ENCODE results near the gene OSBPL3. TPM values are rescaled to one million over a fixed set of nuclear protein-coding genes. Genes with fewer than 3 reads are reported as not detected.
A peak's percentile ranks its signal among the peaks of the same experiment; 100 is the strongest.

Gene OSBPL3
- total RNA-seq, 2 experiments from 2014 or later = 41.2 to 45.1 TPM

GRCh38 chr7:24830440-24831050 lies 149.4 kb downstream of the OSBPL3 start:
- ChIA-PET CTCF (interaction anchor here (1.2 to 2.0 kb wide), 3 partner anchors 10 to 151 kb away, joined by 5 to 14 read pairs (median 7); no protein-coding TSS in a partner anchor), POLR2A (no interaction called here)
- H3K4me1 Mint-ChIP-seq (ENCODE audit: low read depth) = peaks cover 59% of the 10 kb centered on the region
- intact Hi-C loops (cut with micrococcal nuclease) = no loop called here
- H3K27me3 Mint-ChIP-seq = no peaks in the 10 kb centered on the region
- H3K4me3 Mint-ChIP-seq = no peak overlapping the region
- peaks cover 62% of the 10 kb centered on the region for H3K36me3 Mint-ChIP-seq
- no peak overlapping the region for H3K27ac Mint-ChIP-seq
- no peaks in the 10 kb centered on the region for H3K9me3 Mint-ChIP-seq
- no peak for DNase-seq

- DNase-seq = peak; percentile 20
- CTCF ChIA-PET = interaction anchor here (0.8 to 2.0 kb wide), 3 partner anchors 9 to 264 kb away, joined by 4 to 14 read pairs (median 4); no protein-coding TSS in a partner anchor
- POLR2A ChIA-PET = no interaction called here
Measured at GRCh38 chr7:24829787-24830186, 150.2 kb downstream of the OSBPL3 start.

GRCh38 chr7:24828891-24829661 lies 150.9 kb downstream of the OSBPL3 start:
- no peak overlapping the region for H3K27ac Mint-ChIP-seq
- POLR2A ChIA-PET = interaction anchor here (0.9 kb wide), 1 partner anchor 150 kb away, joined by 3 read pairs; the partner anchor contains the start of gene OSBPL3
- CTCF ChIA-PET = interaction anchor here (0.8 to 1.2 kb wide), 2 partner anchors 8 to 264 kb away, joined by 4 read pairs; no protein-coding TSS in a partner anchor
- intact Hi-C loops (cut with micrococcal nuclease) = loop anchor here (1.0 to 10.0 kb wide), 2 partner anchors 37 to 254 kb away; partner anchors contain the start of gene PALS2
- no peak overlapping the region for H3K4me3 Mint-ChIP-seq
- peaks cover 71% of the 10 kb centered on the region for H3K36me3 Mint-ChIP-seq
- DNase-seq = no peak
- no peaks in the 10 kb centered on the region for H3K9me3 Mint-ChIP-seq
- peaks cover 66% of the 10 kb centered on the region for H3K4me1 Mint-ChIP-seq (ENCODE audit: low read depth)
- no peaks in the 10 kb centered on the region for H3K27me3 Mint-ChIP-seq

More at GRCh38 chr7:24829787-24830186, 150.2 kb downstream of the OSBPL3 start:
- Mint-ChIP-seq H3K27me3 (no peaks in the 10 kb centered on the region), H3K27ac (no peak overlapping the region), H3K36me3 (peaks cover 67% of the 10 kb centered on the region), H3K4me3 (no peak overlapping the region), H3K9me3 (no peaks in the 10 kb centered on the region), H3K4me1 (ENCODE audit: low read depth) (peaks cover 63% of the 10 kb centered on the region)
- intact Hi-C loops (cut with micrococcal nuclease) = loop anchor here (1.0 to 10.0 kb wide), 2 partner anchors 37 to 255 kb away; partner anchors contain the start of gene PALS2

- CTCF ChIA-PET = interaction anchor here (0.6 to 3.1 kb wide), 6 partner anchors 13 to 298 kb away, joined by 3 to 15 read pairs (median 6); no protein-coding TSS in a partner anchor
Measured at GRCh38 chr7:24827589-24827988, 152.4 kb downstream of the OSBPL3 start.

GRCh38 chr7:24827027-24827426 lies 153.0 kb downstream of the OSBPL3 start:
- H3K4me1 Mint-ChIP-seq (ENCODE audit: low read depth) = peaks cover 64% of the 10 kb centered on the region

More at GRCh38 chr7:24827589-24827988, 152.4 kb downstream of the OSBPL3 start:
- POLR2A ChIA-PET = interaction anchor here (1.0 to 2.3 kb wide), 4 partner anchors 8 to 154 kb away, joined by 3 to 7 read pairs (median 5); partner anchors contain the start of gene OSBPL3
- H3K36me3 Mint-ChIP-seq = peaks cover 66% of the 10 kb centered on the region
- DNase-seq = no peak
- no peaks in the 10 kb centered on the region for H3K27me3 Mint-ChIP-seq
- no peak overlapping the region for H3K27ac Mint-ChIP-seq
- peaks cover 62% of the 10 kb centered on the region for H3K4me1 Mint-ChIP-seq (ENCODE audit: low read depth)
- intact Hi-C loops (cut with micrococcal nuclease) = loop anchor here (10.0 kb wide), 1 partner anchor 253 kb away; the partner anchor contains the start of gene PALS2
- H3K9me3 Mint-ChIP-seq = no peaks in the 10 kb centered on the region
- no peak overlapping the region for H3K4me3 Mint-ChIP-seq

GRCh38 chr7:24826662-24827020 lies 153.3 kb downstream of the OSBPL3 start:
- peaks cover 67% of the 10 kb centered on the region for H3K4me1 Mint-ChIP-seq (ENCODE audit: low read depth)
- ChIA-PET CTCF (interaction anchor here (0.6 to 3.1 kb wide), 9 partner anchors 12 to 272 kb away, joined by 3 to 15 read pairs (median 4); no protein-coding TSS in a partner anchor), POLR2A (interaction anchor here (0.9 to 2.3 kb wide), 5 partner anchors 9 to 155 kb away, joined by 3 to 7 read pairs (median 3); partner anchors contain the start of gene OSBPL3)
- H3K4me3 Mint-ChIP-seq = no peak overlapping the region
- DNase-seq = peak; percentile 31
- peaks cover 64% of the 10 kb centered on the region for H3K36me3 Mint-ChIP-seq
- H3K27ac Mint-ChIP-seq = peak overlapping the region; percentile 43
- no peaks in the 10 kb centered on the region for H3K9me3 Mint-ChIP-seq
- intact Hi-C loops (cut with micrococcal nuclease) = loop anchor here (1.0 to 10.0 kb wide), 3 partner anchors 81 to 252 kb away; partner anchors contain the start of gene PALS2
- H3K27me3 Mint-ChIP-seq = no peaks in the 10 kb centered on the region

More at GRCh38 chr7:24827027-24827426, 153.0 kb downstream of the OSBPL3 start:
- POLR2A ChIA-PET = interaction anchor here (0.9 to 2.3 kb wide), 5 partner anchors 9 to 154 kb away, joined by 3 to 7 read pairs (median 3); partner anchors contain the start of gene OSBPL3
- H3K4me3 Mint-ChIP-seq = no peak overlapping the region
- CTCF ChIA-PET = interaction anchor here (0.6 to 3.1 kb wide), 10 partner anchors 12 to 299 kb away, joined by 3 to 15 read pairs (median 4); no protein-coding TSS in a partner anchor
- peak; percentile 29 for DNase-seq
- intact Hi-C loops (cut with micrococcal nuclease) = loop anchor here (10.0 kb wide), 1 partner anchor 252 kb away; the partner anchor contains the start of gene PALS2
- no peaks in the 10 kb centered on the region for H3K27me3 Mint-ChIP-seq
- H3K9me3 Mint-ChIP-seq = no peaks in the 10 kb centered on the region
- peaks cover 64% of the 10 kb centered on the region for H3K36me3 Mint-ChIP-seq
- H3K27ac Mint-ChIP-seq = peak overlapping the region; percentile 43

GRCh38 chr7:24825931-24826661 lies 153.9 kb downstream of the OSBPL3 start:
- intact Hi-C loops (cut with micrococcal nuclease) = loop anchor here (1.0 to 10.0 kb wide), 3 partner anchors 81 to 251 kb away; partner anchors contain the start of gene PALS2
- H3K27me3 Mint-ChIP-seq = no peaks in the 10 kb centered on the region
- DNase-seq = no peak
- H3K9me3 Mint-ChIP-seq = no peaks in the 10 kb centered on the region
- peaks cover 59% of the 10 kb centered on the region for H3K36me3 Mint-ChIP-seq
- H3K4me1 Mint-ChIP-seq (ENCODE audit: low read depth) = peaks cover 67% of the 10 kb centered on the region
- ChIA-PET CTCF (interaction anchor here (1.2 to 3.1 kb wide), 7 partner anchors 12 to 273 kb away, joined by 3 to 15 read pairs (median 9); no protein-coding TSS in a partner anchor), POLR2A (interaction anchor here (0.9 to 2.3 kb wide), 3 partner anchors 122 to 155 kb away, joined by 3 to 7 read pairs (median 7); partner anchors contain the start of gene OSBPL3)
- H3K4me3 Mint-ChIP-seq = peak overlapping the region; percentile 28
- H3K27ac Mint-ChIP-seq = peak overlapping the region; percentile 43

GRCh38 chr7:24825381-24825794 lies 154.6 kb downstream of the OSBPL3 start:
- H3K9me3 Mint-ChIP-seq = no peaks in the 10 kb centered on the region
- H3K4me1 Mint-ChIP-seq (ENCODE audit: low read depth) = peaks cover 67% of the 10 kb centered on the region
- H3K27ac Mint-ChIP-seq = no peak overlapping the region
- ChIA-PET CTCF (interaction anchor here (1.3 to 3.1 kb wide), 3 partner anchors 13 to 269 kb away, joined by 3 to 15 read pairs (median 12); no protein-coding TSS in a partner anchor), POLR2A (interaction anchor here (2.3 kb wide), 1 partner anchor 156 kb away, joined by 7 read pairs; no protein-coding TSS in a partner anchor)
- DNase-seq = no peak
- H3K27me3 Mint-ChIP-seq = no peaks in the 10 kb centered on the region
- intact Hi-C loops (cut with micrococcal nuclease) = loop anchor here (10.0 kb wide), 1 partner anchor 251 kb away; the partner anchor contains the start of gene PALS2
- H3K4me3 Mint-ChIP-seq = no peak overlapping the region
- H3K36me3 Mint-ChIP-seq = peaks cover 52% of the 10 kb centered on the region

GRCh38 chr7:24824896-24825295 lies 155.1 kb downstream of the OSBPL3 start:
- intact Hi-C loops (cut with micrococcal nuclease) = loop anchor here (10.0 kb wide), 1 partner anchor 250 kb away; the partner anchor contains the start of gene PALS2
- Mint-ChIP-seq H3K27me3 (no peaks in the 10 kb centered on the region), H3K36me3 (peaks cover 48% of the 10 kb centered on the region), H3K4me1 (ENCODE audit: low read depth) (peaks cover 67% of the 10 kb centered on the region), H3K9me3 (no peaks in the 10 kb centered on the region), H3K27ac (no peak overlapping the region), H3K4me3 (no peak overlapping the region)
- ChIA-PET CTCF (interaction anchor here (1.3 to 3.1 kb wide), 3 partner anchors 13 to 269 kb away, joined by 3 to 15 read pairs (median 12); no protein-coding TSS in a partner anchor), POLR2A (no interaction called here)
- no peak for DNase-seq

- no peak for DNase-seq
- peaks cover 66% of the 10 kb centered on the region for H3K4me1 Mint-ChIP-seq (ENCODE audit: low read depth)
- H3K9me3 Mint-ChIP-seq = no peaks in the 10 kb centered on the region
- H3K27me3 Mint-ChIP-seq = no peaks in the 10 kb centered on the region
- intact Hi-C loops (cut with micrococcal nuclease) = loop anchor here (10.0 kb wide), 1 partner anchor 250 kb away; the partner anchor contains the start of gene PALS2
- H3K36me3 Mint-ChIP-seq = peaks cover 47% of the 10 kb centered on the region
- no peak overlapping the region for H3K27ac Mint-ChIP-seq
- POLR2A ChIA-PET = no interaction called here
- no peak overlapping the region for H3K4me3 Mint-ChIP-seq
- CTCF ChIA-PET = interaction anchor here (3.1 kb wide), 1 partner anchor 270 kb away, joined by 12 read pairs; no protein-coding TSS in a partner anchor
Measured at GRCh38 chr7:24824400-24824799, 155.6 kb downstream of the OSBPL3 start.
